Prostate gland (tissue), 2 donors: ENCODE results near the gene MOGAT2.

Experiments used
- CTCF ChIP-seq, 4 experiments: fragments of 200-600 bp in 2 of 4; fragments of 450-650 bp in 2 of 4; sonication (generic) in 2 of 4; IDR thresholded peaks; 1 replicate in 3 of 4; 2 replicates in 1 of 4; pipeline ENCODE4 v1.5.1; 2016 to 2019; ENCODE audit warnings: antibody characterized with exemption in 4 of 4, mild to moderate bottlenecking in 2 of 4, moderate library complexity in 2 of 4
- POLR2A ChIP-seq: fragments of 450-650 bp; IDR thresholded peaks from one replicate; pipeline ENCODE4 v1.6.1; 2016; ENCODE audit warnings: antibody characterized with exemption, mild to moderate bottlenecking

GRCh38 chr11:75689863-75690609 lies 27.6 kb upstream of the MOGAT2 start:
- no peak for TF ChIP-seq CTCF (IDR thresholded peaks at IDR 0.05)
- no peak for TF ChIP-seq POLR2A
